ENCODE results near the gene POLR1E.
A peak's percentile ranks its signal among the peaks of the same experiment; 100 is the strongest.
"Not testable (repeated sequence)": the region's sequence is repeated elsewhere in the genome, so short reads cannot be mapped to it uniquely, and the experiment has no call there.

Gene POLR1E

DNA sequence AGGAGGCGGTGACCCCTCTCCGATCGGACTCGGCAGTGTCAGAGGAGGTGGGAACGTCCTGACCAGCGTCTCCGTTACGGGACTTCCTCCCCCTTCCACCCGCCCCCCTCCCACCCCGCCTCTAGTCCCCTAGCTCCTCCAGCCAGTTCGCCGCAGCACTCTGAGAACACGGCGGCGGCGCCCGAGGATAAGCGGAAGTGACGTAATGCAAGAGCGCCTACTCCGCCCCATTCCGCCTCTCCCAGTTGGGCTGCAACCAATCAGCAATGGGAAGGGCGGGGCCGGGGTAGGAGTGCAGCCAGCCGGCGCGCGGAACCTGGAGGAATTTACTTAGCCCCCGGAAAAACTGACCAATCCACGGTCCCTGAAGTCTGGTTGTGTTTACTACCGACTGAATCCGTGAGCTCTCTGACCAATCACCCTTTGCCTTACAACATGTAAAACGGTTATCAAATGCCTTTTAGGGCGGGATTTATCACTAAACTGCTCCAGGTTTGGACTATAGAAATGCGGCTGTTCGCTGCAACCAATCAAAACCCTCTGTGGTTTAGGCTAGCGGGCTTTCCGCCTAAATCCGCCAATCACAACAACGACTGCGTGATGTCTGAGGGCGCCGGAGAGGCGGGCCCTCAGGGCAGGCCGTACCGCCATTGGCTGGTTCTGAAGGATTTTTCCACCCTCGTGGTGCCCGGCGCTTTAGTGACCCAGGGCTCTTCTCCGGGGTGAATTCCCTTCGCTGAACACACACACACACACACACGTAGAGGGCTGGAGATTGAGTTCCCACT lies 20.3 kb upstream of the POLR1E start, which contains the start of gene ZBTB5:
Gene ZBTB5 (minus strand): TSS at position 202 of the 788 bp plus-strand sequence. CDS start 22,899 bp downstream, outside the sequence.
- DNase-seq, result peak; percentile 100

DNA sequence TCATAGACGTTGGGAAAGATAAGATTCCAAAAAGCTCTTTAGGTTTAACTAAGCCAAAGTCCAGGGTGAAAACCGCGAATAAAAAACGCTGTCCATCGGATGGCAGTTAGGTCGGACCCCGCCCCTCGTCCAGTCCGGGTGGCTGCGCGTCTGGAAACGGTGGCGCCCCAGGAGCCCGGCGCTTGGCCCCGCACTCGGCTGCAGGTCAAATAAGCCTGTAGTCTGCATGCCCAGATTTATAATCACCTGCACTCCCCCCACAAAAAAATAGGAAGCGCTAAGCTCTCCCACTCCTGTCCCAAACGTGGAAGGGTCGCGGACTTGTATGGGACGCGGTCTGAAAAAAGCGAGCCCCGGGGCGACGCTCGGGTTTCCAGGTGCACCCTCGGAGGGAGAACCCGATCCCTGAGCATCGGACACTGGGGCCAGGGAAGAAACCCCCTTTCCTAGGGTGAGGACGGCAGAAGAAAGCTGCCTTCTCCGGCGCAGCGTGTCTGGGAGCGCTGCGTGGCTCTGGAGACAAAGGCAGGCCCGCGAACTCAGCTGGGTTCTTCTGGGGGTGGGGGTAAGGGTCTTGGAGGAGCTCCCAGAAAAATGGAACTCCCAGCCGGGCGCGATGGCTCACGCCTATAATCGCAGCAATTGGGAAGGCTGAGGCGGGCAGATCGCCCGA lies 19.6 kb upstream of the POLR1E start:
- peak; percentile 89 for DNase-seq

DNA sequence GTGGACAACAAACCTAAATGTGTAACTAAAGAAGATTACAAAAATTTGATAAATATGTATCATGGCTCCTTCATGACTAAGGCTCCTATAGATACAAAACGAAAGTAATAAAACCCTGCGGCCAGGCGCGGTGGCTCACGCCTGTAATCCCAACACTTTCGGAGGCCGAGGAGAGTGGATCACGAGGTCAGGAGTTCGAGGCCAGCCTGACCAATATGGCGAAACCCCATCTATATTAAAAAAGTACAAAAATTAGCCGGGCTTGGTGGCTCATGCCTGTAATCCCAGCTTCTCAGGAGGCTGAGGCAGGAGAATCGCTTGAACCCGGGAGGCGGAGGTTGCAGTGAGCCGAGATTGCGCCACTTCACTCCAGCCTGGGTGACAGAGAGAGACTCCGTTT lies 18.2 kb upstream of the POLR1E start:
- not testable (repeated sequence) for DNase-seq

DNA sequence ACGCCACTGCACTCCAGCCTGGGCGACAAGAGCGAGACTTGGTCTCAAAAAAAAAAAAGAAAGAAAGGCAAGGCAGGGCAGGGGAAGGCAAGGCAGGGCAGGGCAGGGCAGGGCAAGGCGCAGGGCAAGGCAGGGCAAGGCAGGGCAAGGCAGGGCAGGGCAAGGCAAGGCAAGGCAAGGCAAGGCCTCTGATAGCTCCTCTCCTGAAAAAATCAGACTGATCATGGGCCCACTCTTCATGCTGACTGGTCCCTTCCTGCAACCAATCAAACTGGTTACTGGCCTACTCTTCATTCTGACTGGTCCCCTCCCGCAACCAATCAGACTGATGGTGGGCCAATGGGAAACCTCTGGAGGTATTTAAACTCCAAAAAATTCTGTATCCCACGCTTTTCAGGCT lies 17.1 kb upstream of the POLR1E start:
- no peak for DNase-seq

DNA sequence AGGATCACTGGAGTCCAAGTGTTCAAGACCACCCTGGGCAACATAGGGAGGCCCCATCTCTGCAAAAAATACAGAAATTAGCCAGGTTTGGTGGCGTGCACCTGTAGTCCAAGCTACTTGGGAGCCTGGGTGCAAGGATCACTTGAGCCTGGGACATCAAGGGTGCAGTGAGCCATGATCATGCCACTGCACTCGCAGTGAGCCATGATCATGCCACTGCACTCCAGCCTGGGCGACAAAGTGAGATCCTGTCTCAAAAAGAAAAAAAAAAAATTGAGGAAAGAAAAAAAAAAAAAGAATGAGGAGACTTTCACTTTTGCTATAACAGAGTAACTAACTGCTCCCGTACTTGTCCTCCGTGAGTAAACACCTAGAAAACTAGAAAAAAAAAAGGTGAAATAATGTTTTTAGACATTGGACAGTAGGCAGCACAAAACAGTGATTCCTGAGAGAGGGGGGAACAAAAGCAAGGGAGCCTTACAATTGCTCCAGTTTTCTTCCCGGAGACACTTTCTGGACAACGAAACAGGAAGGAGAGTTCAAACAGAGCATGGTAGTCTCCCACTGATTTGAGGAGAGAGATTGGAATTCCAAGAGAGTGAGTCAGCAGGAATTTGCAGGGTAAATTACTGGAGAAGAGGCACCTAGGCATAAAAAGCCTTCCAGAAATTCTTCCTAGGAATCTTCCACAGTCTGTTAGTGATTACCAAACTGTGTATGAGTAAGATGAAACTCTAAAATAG lies 13.6 kb upstream of the POLR1E start:
- DNase-seq, result peak; percentile 99

DNA sequence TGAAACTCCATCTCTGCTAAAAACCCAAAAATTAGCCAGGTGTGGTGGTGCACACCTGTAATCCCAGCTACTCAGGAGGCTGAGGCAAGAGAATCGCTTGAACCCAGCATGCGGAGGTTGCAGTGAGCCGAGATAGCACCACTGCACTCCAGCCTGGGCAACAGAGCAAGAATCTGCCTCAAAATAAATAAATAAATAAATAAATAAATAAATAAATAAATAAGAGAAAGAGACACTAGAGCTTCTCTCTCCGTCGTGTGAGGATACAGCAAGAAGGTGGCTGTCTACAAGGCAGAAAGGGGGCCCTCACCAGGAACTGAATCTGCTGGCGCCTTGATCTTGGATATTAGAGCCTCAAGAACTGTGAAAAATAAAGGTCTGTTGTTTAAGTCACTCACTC lies 11.8 kb upstream of the POLR1E start:
- not testable (repeated sequence) for DNase-seq

DNA sequence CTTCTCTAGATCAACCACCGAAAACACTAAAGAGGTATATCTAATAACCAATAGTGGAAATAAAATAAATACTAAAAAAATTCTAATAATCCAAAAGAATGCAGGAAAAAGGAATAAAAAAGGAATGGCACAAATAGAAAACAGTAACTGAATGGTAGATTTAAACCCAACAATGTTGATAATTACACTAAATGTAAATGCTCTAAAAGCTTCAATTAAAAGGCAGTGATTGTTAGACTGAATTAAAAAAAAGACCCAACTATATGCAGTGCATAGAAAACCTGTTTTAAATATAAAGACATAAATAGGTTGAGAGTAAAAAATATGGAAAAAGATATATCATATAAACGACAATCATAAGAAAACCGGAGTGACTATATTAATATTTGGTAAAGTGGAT lies 11.3 kb upstream of the POLR1E start:
- no peak for DNase-seq

DNA sequence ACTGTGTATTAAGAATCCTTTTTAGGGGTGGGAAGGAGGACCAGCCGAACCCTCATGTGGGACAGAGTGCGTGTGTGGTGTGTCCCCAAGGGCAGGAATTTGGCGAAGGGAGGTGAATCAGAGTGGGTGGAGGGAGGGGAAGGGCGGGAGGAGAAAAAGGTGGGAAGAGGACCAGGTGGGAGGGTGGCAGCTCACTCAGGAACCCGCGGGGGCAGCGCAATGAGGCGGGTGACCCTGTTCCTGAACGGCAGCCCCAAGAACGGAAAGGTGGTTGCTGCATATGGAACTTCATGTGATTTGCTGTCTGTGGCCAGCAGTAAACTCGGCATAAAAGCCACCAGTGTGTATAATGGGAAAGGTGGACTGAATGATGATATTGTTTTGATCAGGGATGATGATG lies 8.8 kb upstream of the POLR1E start:
- DNase-seq, result no peak

DNA sequence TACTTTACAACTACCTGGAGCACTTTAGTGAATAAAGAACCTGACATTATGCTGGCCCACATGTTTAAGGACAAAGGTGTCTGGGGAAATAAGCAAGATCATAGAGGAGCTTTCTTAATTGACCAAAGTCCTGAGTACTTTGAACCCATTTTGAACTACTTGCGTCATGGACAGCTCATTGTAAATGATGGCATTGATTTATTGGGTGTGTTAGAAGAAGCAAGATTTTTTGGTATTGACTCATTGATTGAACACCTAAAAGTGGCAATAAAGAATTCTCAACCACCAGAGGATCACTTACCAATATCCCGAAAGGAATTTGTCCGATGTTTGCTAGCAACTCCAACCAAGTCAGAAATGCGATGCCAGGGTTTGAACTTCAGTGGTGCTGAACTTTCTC lies 8.3 kb upstream of the POLR1E start:
- peak; percentile 35 for DNase-seq

DNA sequence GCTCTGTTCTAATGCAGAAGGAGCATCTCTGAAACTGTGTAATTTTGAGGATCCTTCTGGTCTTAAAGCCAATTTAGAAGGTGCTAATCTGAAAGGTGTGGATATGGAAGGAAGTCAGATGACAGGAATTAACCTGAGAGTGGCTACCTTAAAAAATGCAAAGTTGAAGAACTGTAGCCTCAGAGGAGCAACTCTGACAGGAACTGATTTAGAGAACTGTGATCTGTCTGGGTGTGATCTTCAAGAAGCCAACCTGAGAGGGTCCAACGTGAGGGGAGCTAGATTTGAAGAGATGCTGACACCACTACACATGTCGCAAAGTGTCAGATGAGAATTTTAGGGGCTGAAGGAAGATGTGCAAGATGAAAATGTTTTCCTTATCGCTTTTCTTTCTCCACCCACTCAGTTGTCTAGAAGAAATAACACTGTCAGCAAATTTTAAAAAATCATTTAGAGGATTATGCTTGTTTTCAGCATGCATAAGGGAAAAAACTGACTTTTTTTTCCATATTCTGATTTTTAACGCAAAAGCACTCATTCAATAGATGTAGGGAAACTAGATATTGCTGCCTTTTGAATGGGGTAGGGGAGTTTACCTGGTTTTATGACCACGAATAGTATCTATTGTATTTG lies 7.6 kb upstream of the POLR1E start:
- DNase-seq, result not testable (repeated sequence)

DNA sequence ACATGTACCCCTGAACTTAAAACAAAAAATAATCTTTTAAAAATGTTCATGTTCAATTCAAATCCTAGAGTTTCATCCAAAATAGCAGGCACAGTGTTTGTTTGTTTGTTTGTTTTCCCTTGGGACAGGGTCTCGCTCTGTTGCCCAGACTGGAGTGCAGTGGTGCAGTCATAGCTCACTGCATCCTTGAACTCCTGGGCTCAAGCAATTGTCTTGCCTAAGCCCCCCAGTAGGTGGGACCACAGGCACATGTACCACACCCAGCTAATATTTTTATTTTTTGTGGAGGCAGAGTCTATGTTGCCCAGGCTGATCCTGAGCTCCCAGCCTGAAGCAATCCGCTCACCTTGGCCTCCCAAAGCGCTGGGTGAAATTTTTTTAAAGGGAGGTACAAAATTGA lies 5.0 kb upstream of the POLR1E start:
- DNase-seq, result no peak

DNA sequence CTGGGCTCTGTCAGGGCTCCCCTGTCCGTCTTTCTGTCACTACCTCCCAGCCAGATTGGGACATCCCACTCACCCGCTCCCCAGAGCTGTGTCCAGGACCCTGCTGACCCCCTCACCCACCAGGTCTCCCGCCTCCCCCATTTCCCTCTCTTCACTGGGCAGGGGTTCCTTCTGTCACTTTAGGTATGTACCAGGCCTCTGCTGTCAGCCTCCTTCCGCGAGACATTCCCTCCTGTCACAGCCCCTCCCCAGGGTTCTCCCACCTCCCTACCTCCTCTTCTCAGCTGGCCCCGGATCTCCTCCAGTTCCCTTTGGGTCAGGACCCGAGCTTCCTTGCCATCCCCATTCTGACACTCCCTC lies 488 bp downstream of the POLR1E start:
- no peak for DNase-seq

DNA sequence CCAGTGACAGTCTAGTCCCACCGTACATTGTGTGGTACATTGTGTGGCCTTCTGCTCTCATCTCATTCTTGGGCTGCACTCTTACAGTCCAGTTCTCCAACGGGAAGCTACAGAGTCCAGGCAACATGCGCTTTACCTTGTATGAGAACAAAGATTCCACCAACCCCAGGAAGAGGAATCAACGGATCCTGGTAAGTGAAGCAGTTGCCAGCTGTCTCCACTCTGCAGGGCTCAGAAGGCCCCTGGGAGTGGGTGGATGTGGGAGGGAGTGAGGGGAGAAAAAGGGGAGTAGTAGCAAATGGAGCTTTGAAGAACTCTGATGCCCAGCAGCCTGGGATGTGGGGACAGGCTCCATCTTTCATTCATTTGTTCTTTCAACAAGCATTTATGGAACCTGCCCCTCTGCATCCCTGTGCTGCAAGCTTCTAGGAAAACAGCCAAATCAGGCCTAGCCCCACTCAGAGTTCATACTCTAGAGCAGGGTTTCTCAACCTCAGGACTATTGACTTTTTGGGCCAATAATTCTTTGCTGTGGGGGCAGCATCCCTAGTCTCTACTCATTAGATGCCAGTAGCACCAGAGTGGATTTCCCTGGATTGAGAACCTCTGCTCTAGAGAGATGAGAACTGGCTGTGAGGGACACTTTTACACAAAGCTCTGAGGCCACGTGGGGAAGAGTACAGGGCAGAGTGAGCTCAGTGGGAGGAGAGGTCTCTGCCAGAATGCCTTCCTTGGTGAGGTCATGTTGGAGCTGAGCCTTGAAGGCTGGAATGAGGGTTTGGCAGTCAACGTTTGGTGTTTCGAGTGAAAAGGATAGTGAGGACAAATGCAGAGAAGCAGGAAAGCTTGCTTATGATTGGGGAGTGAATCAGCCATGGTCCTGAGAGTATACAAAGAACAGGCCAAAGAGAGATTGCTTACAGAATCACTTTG lies 1.1 kb downstream of the POLR1E start:
- peak; percentile 91 for DNase-seq

DNA sequence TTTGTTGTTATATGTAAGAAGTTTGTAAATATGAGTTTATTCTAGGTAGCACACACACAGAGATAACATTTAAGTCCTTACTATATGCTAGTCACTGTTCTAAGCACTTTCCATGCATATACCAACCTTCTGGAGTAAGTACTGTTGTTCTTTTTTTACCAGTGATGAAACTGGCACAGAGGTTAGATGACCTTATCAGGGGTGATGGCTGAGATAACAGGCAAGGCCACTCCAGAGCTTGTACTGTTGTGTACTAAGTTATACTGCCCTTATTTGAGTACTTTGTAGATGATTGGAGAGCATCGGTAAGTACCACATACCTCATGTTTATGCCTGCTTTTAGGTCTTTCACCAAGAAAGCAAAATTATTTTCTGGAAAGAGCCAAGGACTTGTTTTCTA lies 6.2 kb downstream of the POLR1E start:
- DNase-seq, result no peak

DNA sequence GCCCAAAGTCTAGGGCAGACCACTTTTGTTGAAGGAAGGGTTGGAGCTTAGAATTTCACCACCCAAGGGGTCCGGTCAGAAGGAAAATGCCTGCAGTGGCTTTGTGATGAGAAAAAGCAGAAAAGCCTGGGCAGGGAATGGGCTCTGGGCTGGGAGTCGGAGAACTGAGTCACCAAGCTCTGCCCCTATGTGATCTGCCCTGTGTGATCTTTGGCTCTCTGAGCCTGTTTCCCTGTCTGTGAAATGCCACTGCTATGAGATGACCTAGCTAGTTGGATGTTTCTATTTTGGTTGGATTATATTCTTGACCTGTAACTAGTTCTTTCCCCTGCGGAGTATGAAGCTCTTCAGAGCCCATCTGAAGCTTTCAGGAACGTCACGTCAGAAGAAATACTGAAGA lies 9.8 kb downstream of the POLR1E start:
- DNase-seq, result no peak

DNA sequence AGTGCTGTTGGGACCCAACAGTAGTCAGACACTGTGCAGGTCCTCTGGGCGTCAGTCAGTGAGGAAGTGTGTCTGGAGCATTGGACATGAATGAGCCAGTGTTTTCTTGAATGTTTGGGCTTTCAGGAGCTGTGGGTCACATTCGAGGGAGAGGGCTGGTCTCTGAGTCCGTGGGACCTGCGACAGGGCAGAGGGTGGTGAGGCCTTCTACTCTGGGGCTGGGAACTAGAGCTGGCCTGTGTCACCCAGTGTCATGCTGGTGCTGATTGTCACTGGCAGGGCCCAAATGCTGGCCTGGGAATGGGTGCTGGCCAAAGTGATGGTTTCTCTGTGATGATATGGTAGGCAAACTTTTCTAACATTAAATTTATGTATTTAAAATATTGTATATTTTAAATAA lies 10.3 kb downstream of the POLR1E start:
- no peak for DNase-seq

DNA sequence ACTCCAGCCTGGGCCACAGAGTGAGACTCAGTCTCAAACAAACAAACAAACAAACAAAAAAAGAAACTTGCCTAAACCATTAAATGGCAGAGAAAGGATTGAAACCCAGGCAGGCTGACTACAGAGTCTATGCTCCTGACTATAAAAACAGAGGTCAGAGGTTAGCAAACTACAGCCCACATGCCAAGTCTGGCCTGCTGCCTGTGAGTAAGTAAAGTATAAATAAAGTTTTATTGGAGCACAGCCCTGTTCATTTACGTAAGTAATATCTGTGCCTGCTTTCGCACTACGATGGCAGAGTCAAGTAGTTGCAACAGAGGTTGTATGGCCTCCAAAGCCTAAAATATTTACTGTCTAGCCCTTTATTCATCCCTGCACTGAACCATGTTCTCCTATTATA lies 11.6 kb downstream of the POLR1E start:
- DNase-seq, result no peak

DNA sequence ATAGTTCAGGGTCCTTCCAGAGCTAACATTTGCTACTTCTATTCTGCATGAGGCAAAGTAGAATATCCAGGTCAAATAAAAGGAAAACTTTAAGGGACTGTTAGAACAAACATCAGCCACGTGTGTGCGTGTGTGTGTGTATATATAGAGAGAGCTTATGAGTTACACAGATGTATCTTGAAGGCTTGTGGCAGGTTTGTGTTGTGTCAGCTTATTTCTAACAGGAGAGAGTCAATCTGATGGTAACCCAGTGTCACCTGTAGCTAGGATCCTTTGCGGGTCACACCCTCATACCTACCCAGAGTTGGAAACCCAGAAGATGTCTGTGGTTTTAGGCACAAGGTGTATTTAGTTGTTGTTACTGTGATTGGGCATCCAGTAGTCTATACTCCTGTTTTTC lies 12.7 kb downstream of the POLR1E start:
- DNase-seq, result no peak

DNA sequence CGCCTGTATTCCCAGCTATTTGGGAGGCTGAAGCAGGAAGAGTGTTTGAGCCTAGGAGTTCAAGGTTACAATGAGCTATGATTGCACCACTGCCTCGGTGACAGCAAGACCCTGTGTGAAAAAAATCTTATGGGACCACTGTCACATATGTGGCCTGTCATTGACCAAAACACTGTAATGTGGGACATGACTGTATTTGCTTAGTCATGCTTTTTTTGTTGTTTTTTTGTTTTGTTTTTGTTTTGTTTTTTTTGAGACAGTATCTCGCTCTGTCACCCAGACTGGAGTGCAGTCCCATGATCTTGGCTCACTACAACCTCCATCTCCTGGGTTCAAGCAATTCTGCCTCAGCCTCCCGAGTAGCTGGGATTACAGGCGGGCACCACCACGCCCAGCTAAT lies 13.5 kb downstream of the POLR1E start:
- DNase-seq, result no peak

DNA sequence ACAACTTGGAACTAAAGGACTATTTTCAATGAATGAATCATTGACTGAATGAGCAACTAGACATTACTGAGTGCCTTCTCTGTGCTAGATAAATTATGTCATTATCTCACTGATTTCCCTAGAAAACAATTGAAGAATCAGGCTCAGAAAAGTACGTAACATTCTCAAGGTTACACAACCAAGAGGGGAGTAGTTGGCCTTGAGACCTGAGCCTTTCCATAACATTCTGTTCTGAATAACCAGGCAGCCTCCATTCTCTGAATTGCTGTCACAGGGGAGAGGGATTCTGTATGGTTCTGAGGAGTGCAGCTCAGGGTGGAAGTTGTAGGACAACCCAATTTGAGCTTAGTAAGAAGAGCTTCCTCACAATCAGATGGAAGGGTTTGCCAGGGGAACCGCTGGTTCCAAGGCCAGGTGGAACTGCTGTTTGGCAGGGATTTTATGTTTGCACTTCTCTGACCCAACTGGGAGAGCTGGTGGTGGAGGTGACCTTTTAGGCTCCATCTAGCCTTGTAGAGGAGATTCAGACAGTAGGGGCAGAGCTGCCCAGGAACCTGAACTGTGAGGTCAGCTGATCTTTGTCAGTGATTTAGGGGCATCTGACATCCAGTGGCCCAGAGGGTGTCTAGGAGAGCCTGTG lies 16.3 kb downstream of the POLR1E start:
- DNase-seq, result no peak

DNA sequence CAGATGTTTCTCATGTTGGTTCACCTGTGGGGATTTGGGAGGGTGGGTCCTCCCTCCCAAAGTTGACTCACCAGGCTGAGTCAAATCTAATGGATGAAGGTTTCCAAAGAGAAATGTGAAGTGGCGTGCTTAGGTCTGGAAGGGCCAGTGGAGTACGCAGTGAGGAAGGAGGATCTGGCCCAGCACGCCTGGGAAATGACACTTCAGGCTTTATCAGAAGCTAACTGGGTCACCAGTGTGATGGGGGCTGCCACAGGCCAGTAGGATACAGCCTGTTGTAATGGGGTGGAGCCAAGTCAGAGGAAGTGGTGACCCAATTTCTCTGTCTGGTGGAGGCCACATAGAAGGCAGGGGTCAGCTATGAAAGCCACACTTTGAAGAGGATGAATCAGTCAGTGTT lies 18.0 kb downstream of the POLR1E start:
- DNase-seq, result no peak

DNA sequence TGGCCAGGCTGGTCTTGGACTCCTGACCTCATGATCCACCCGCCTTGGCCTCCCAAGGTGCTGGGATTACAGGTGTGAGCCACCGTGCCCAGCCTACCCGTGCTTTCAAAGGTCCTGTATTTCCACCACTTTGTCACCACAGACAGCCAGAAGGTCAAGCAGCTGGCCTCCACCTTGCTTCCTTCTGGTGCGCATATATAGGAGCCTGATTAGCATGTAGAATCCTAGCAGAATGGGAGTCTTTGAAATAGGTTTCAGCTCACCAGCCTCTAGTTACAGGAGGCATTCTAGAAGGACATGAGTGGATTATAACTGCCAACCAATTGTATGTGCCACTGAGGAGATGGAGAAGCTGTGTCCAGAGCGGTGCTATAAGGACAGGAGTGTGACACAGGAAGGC lies 18.9 kb downstream of the POLR1E start:
- no peak for DNase-seq
